VCaP (cell line): ENCODE results near the gene CEPT1.

Experiments used
- H3K27ac ChIP-seq: fragments of 450-650 bp; 2 replicates; pipeline ENCODE4 v1.5.1; 2017
- CTCF ChIP-seq: fragments of 450-650 bp; conservative IDR thresholded peaks from 2 replicates; pipeline ENCODE4 v1.5.1; 2017; ENCODE audit warnings: mild to moderate bottlenecking, moderate library complexity

CEPT1 gene

GRCh38 chr1:111225091-111225490 is 85.1 kb downstream of the CEPT1 start:
- H3K27ac ChIP-seq: no peak overlapping the region
- TF ChIP-seq CTCF: no peak

GRCh38 chr1:111225717-111226400 is 85.8 kb downstream of the CEPT1 start:
- H3K27ac ChIP-seq: no peak overlapping the region
- TF ChIP-seq CTCF: no peak

- no peak within 1 kb of the TSS for H3K27ac ChIP-seq
- no peak for TF ChIP-seq CTCF
Observed at GRCh38 chr1:111227434-111227833, 87.4 kb downstream of the CEPT1 start, which contains the start of gene CHI3L2. CHI3L2 (plus strand) TSS chr1:111227713; CDS start chr1:111227730, 17 bp downstream.

GRCh38 chr1:111227851-111228747 is 88.1 kb downstream of the CEPT1 start:
- no peak for TF ChIP-seq CTCF
- no peak overlapping the region for H3K27ac ChIP-seq

GRCh38 chr1:111228748-111229126 is 88.7 kb downstream of the CEPT1 start:
- TF ChIP-seq CTCF: no peak
- no peak overlapping the region for H3K27ac ChIP-seq

- TF ChIP-seq CTCF: no peak
Observed at GRCh38 chr1:111232134-111232533, 92.1 kb downstream of the CEPT1 start.

GRCh38 chr1:111234258-111234657 is 94.2 kb downstream of the CEPT1 start:
- H3K27ac ChIP-seq: no peak overlapping the region
- TF ChIP-seq CTCF: no peak

More at GRCh38 chr1:111232134-111232533, 92.1 kb downstream of the CEPT1 start:
- no peak overlapping the region for H3K27ac ChIP-seq
